ENCODE measurements around the gene PTPDC1. TPM values are rescaled to one million over a fixed set of nuclear protein-coding genes. Genes with fewer than 3 reads are reported as not detected.

Gene PTPDC1
- total RNA-seq, 1 donor, result 10.8 TPM

DNA sequence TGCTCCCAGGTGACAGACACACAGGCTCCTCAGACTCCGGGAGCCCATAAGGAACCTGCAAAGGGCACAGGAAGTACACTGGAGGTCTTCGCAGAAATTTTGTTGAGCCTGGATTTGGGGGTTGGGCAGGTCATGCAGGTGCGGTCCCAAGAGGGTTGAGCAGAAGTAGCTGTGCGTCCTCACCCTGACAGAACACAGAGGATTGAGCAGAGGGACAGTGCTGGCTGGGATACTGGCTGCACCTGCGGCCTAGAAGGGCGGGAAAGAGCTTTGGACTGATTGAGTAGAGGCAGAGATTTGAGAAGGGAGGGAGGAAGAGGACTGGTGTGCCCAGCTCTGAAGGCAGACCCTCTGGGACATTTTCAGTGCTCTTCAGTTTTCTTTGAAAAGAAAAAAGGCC, 65.4 kb downstream of the PTPDC1 start:
- no peak for DNase-seq (ENCODE audit: low read depth)
- TF ChIP-seq CTCF (IDR thresholded peaks at IDR 0.05; ENCODE audit: insufficient read depth, low read length), result no peak
- H3K4me3 ChIP-seq (ENCODE audit: low read depth, low read length), result no peak overlapping the region

- TF ChIP-seq CTCF (IDR thresholded peaks at IDR 0.05; ENCODE audit: insufficient read depth, low read length), result no peak
- DNase-seq (ENCODE audit: low read depth), result no peak
- H3K4me3 ChIP-seq (ENCODE audit: low read depth, low read length), result no peak overlapping the region
Measured at GRCh38 chr9:94150279-94150828, 66.1 kb downstream of the PTPDC1 start.

GRCh38 chr9:94150890-94151650, 66.8 kb downstream of the PTPDC1 start:
- DNase-seq (ENCODE audit: low read depth), result no peak
- H3K4me3 ChIP-seq (ENCODE audit: low read depth, low read length), result no peak overlapping the region
- no peak for TF ChIP-seq CTCF (IDR thresholded peaks at IDR 0.05; ENCODE audit: insufficient read depth, low read length)

DNA sequence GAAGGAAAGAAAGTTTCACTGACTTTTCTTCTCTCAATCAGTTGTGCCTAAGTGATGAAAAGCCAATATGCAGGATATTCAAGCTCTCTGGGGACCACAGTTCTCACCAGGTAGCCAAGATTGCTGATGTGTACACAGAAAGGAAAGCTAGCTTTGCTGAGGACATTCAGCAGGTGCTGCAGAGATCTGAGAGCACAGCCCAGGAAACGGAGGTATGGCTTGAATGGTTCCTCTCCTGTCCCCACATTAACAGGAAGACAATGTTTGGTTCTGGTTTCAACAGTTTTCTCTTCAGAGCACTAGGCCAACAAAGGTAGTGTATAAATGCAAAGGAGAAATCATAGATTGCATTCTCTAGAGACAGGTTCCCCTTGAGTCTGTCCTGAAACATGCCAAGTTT, 69.6 kb downstream of the PTPDC1 start:
- DNase-seq (ENCODE audit: low read depth), result no peak
- no peak for TF ChIP-seq CTCF (IDR thresholded peaks at IDR 0.05; ENCODE audit: insufficient read depth, low read length)
- H3K4me3 ChIP-seq (ENCODE audit: low read depth, low read length), result no peak overlapping the region

GRCh38 chr9:94156348-94157049, 72.2 kb downstream of the PTPDC1 start:
- TF ChIP-seq CTCF (IDR thresholded peaks at IDR 0.05; ENCODE audit: insufficient read depth, low read length), result no peak
- no peak for DNase-seq (ENCODE audit: low read depth)
- no peak overlapping the region for H3K4me3 ChIP-seq (ENCODE audit: low read depth, low read length)

GRCh38 chr9:94157050-94157801, 73.0 kb downstream of the PTPDC1 start:
- DNase-seq (ENCODE audit: low read depth), result peak; percentile 78
- H3K4me3 ChIP-seq (ENCODE audit: low read depth, low read length), result no peak overlapping the region
- TF ChIP-seq CTCF (IDR thresholded peaks at IDR 0.05; ENCODE audit: insufficient read depth, low read length), result no peak

Other genes starting within 250 kb of the PTPDC1 start
- gene BARX1, start 129.1 kb upstream of the PTPDC1 start, total RNA-seq (ENCODE audit: low replicate concordance), result 0.09 TPM in 1 of 2 replicates, not detected in the other
- 3.1 and 4.0 TPM in 2 replicates for gene ZNF169, start 174.8 kb downstream of the PTPDC1 start, total RNA-seq (ENCODE audit: low replicate concordance)
- gene NUTM2F, start 244.2 kb downstream of the PTPDC1 start, total RNA-seq (ENCODE audit: low replicate concordance), result not detected in 2 replicates

Data from fibroblast of the aortic adventitia (primary cell).